ELR (cell line): ENCODE measurements around the gene ZDHHC24.
A peak's percentile ranks its signal among the peaks of the same experiment; 100 is the strongest.
"Not testable (repeated sequence)": the region's sequence is repeated elsewhere in the genome, so short reads cannot be mapped to it uniquely, and the experiment has no call there.

Experiments used
- DNase-seq: peaks from one replicate; pipeline ENCODE4 v3.0.0-alpha.2; 2015; ENCODE audit warnings: low read depth

Gene ZDHHC24

GRCh38 chr11:66545701-66546367 is at the start of gene ZDHHC24:
Gene ZDHHC24 (minus strand): TSS chr11:66546048. CDS start chr11:66546003, 45 bp downstream.
- peak; percentile 97 for DNase-seq

- no peak for DNase-seq
These were observed 49.5 kb upstream of the ZDHHC24 start for GRCh38 chr11:66595245-66595904.

GRCh38 chr11:66593650-66594049 is 47.8 kb upstream of the ZDHHC24 start:
- DNase-seq, result no peak

GRCh38 chr11:66593303-66593635 is 47.4 kb upstream of the ZDHHC24 start:
- DNase-seq, result no peak

GRCh38 chr11:66592457-66593302 is 46.8 kb upstream of the ZDHHC24 start, which contains the start of the genes CCDC87 and CCS:
Gene CCDC87 (minus strand): TSS chr11:66593063. CDS start chr11:66593015, 48 bp downstream.
Gene CCS (plus strand): TSS chr11:66593185. CDS start chr11:66593262, 77 bp downstream.
- DNase-seq, result peak; percentile 95

- DNase-seq, result no peak
These were observed 45.3 kb upstream of the ZDHHC24 start for GRCh38 chr11:66591175-66591574.

- no peak for DNase-seq
These were observed 44.3 kb upstream of the ZDHHC24 start for GRCh38 chr11:66589996-66590675.

- not testable (repeated sequence) for DNase-seq
These were observed 43.5 kb upstream of the ZDHHC24 start for GRCh38 chr11:66589315-66589714.

- DNase-seq, result no peak
These were observed 40.3 kb upstream of the ZDHHC24 start for GRCh38 chr11:66586136-66586535.

GRCh38 chr11:66585447-66585846 is 39.6 kb upstream of the ZDHHC24 start:
- not testable (repeated sequence) for DNase-seq

GRCh38 chr11:66582565-66583147 is 36.8 kb upstream of the ZDHHC24 start:
- DNase-seq, result not testable (repeated sequence)

- no peak for DNase-seq
These were observed 35.4 kb upstream of the ZDHHC24 start for GRCh38 chr11:66581261-66581660.

- DNase-seq, result no peak
These were observed 35.0 kb upstream of the ZDHHC24 start for GRCh38 chr11:66580803-66581202.

- DNase-seq, result peak; percentile 76
These were observed 33.3 kb upstream of the ZDHHC24 start for GRCh38 chr11:66579017-66579606.

- DNase-seq, result no peak
These were observed 25.0 kb upstream of the ZDHHC24 start for GRCh38 chr11:66570850-66571180.

- no peak for DNase-seq
These were observed 24.4 kb upstream of the ZDHHC24 start for GRCh38 chr11:66570079-66570849.

- no peak for DNase-seq
These were observed 23.2 kb upstream of the ZDHHC24 start for GRCh38 chr11:66569076-66569475.

- DNase-seq, result peak; percentile 80
These were observed 22.5 kb upstream of the ZDHHC24 start, which contains the start of gene CTSF for GRCh38 chr11:66568124-66568916. Gene CTSF (minus strand): TSS chr11:66568606. CDS start chr11:66568486, 120 bp downstream.

- DNase-seq, result no peak
These were observed 21.9 kb upstream of the ZDHHC24 start for GRCh38 chr11:66567787-66568123.

GRCh38 chr11:66566221-66566620 is 20.4 kb upstream of the ZDHHC24 start:
- no peak for DNase-seq
